Endodermal cell (in vitro differentiated cells): ENCODE results near the gene PLK5. TPM values are rescaled to one million over a fixed set of nuclear protein-coding genes. Genes with fewer than 3 reads are reported as not detected.

Source experiments
- DNase-seq: peaks from one replicate; pipeline ENCODE4 v3.0.0-alpha.2; 2017
- H3K27ac ChIP-seq: 2 replicates; pipeline ENCODE4 v1.5.1; 2013; ENCODE audit warnings: mild to moderate bottlenecking, low read depth, low read length, moderate library complexity
- H3K27me3 ChIP-seq: 2 replicates; pipeline ENCODE4 v1.6.1; 2013; ENCODE audit warnings: mild to moderate bottlenecking, low read length, moderate library complexity; ENCODE audit not compliant: insufficient read depth, control insufficient read depth, poor library complexity, severe bottlenecking
- H3K36me3 ChIP-seq: 2 replicates; pipeline ENCODE4 v1.7.0; 2013; ENCODE audit warnings: mild to moderate bottlenecking, low read length, moderate library complexity; ENCODE audit not compliant: control insufficient read depth, insufficient read depth
- H3K4me1 ChIP-seq: one replicate; pipeline ENCODE4 v1.7.0; 2013; ENCODE audit warnings: low read length; ENCODE audit not compliant: control insufficient read depth, insufficient read depth
- H3K4me3 ChIP-seq: 2 replicates; pipeline ENCODE4 v1.5.1; 2013; ENCODE audit warnings: mild to moderate bottlenecking, low read length, moderate library complexity
- H3K9ac ChIP-seq: 2 replicates; pipeline ENCODE4 v1.6.1; 2013; ENCODE audit warnings: mild to moderate bottlenecking, low read length, moderate library complexity; ENCODE audit not compliant: poor library complexity, severe bottlenecking; ENCODE audit errors: extremely low read depth
- H3K9me3 ChIP-seq: 2 replicates; pipeline ENCODE4 v1.6.1; 2013; ENCODE audit warnings: mild to moderate bottlenecking, low read length, moderate library complexity; ENCODE audit not compliant: control insufficient read depth
- H3K27ac Mint-ChIP-seq: 2 replicates; pipeline ENCODE4 v1.8.0; 2020; ENCODE audit warnings: mixed read lengths
- H3K27me3 Mint-ChIP-seq: 2 replicates; pipeline ENCODE4 v1.8.0; 2021; ENCODE audit warnings: mild to moderate bottlenecking, mixed read lengths; ENCODE audit not compliant: insufficient read depth
- H3K36me3 Mint-ChIP-seq: 2 replicates; pipeline ENCODE4 v1.8.0; 2020; ENCODE audit warnings: low read depth, mixed read lengths
- H3K4me1 Mint-ChIP-seq: 2 replicates; pipeline ENCODE4 v1.8.0; 2020; ENCODE audit warnings: mixed read lengths
- H3K4me3 Mint-ChIP-seq: 2 replicates; pipeline ENCODE4 v1.8.0; 2020; ENCODE audit warnings: mild to moderate bottlenecking, moderate library complexity, mixed read lengths
- H3K9me3 Mint-ChIP-seq: 2 replicates; pipeline ENCODE4 v1.8.0; 2020; ENCODE audit warnings: mild to moderate bottlenecking, mixed read lengths
- WGBS, 2 experiments: methylation state at CpG; one replicate each; pipeline versions ENCODE4 v1.1.5 to v1.1.7; 2013; ENCODE audit warnings: missing lambda C conversion rate in 2 of 2, mixed read lengths in 1 of 2; ENCODE audit not compliant: insufficient coverage in 1 of 2, insufficient read length in 1 of 2; 5-methylcytosine and 5-hydroxymethylcytosine counted together
- total RNA-seq, 2 donors: library from RNA; stranded (reverse); fragmentation: NEBNext Ultra II Directional in 1 of 2; extraction: Animal tissue kit (Norgen Biotek cat#: 25700) in 1 of 2; gene quantifications; 2 replicates in 1 of 2; 3 replicates in 1 of 2; pipeline ENCODE4 v1.2.1, GENCODE V29; 2021
- TF ChIP-seq, protein P1 (sequence below): fragments of 200-600 bp; sonication (generic); conservative IDR thresholded peaks from 2 replicates; pipeline ENCODE4 v1.5.0; 2021; ENCODE audit warnings: antibody characterized with exemption, mild to moderate bottlenecking

PLK5 gene
- total RNA-seq, 2 donors from 2014 or later: 0.48 TPM; not detected in 1

DNA sequence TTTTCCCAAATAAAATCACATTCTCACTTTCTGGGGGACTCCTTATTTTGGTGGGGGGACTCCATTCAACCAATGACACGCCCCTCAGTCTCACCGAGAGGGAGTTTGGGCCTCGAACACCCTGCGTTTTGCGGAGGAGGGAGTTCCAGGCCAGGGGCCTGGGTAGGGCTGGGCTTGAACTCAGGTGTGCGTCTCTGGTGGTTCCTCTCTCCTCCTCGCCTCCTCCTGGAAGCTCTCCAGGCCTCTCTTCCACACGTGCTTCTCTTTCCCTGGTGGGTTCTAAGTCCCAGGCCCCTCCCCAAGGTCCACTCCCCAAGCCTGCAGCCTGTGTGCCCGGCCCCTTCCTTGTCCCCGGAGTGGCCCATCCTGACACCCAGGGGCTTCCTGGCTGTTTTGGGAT, 29.5 kb downstream of the PLK5 start:
- Histone ChIP-seq H3K36me3 (peaks cover 19% of the 10 kb centered on the region), H3K9me3 (no peaks in the 10 kb centered on the region), H3K9ac (no peak overlapping the region), H3K4me1 (no peaks in the 10 kb centered on the region), H3K27me3 (no peaks in the 10 kb centered on the region), H3K4me3 (no peak overlapping the region), H3K27ac (no peak overlapping the region)
- H3K9me3 Mint-ChIP-seq: no peaks in the 10 kb centered on the region
- TF ChIP-seq, protein P1, sequence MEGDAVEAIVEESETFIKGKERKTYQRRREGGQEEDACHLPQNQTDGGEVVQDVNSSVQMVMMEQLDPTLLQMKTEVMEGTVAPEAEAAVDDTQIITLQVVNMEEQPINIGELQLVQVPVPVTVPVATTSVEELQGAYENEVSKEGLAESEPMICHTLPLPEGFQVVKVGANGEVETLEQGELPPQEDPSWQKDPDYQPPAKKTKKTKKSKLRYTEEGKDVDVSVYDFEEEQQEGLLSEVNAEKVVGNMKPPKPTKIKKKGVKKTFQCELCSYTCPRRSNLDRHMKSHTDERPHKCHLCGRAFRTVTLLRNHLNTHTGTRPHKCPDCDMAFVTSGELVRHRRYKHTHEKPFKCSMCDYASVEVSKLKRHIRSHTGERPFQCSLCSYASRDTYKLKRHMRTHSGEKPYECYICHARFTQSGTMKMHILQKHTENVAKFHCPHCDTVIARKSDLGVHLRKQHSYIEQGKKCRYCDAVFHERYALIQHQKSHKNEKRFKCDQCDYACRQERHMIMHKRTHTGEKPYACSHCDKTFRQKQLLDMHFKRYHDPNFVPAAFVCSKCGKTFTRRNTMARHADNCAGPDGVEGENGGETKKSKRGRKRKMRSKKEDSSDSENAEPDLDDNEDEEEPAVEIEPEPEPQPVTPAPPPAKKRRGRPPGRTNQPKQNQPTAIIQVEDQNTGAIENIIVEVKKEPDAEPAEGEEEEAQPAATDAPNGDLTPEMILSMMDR: no peak
- H3K27me3 Mint-ChIP-seq: no peaks in the 10 kb centered on the region
- no peak for DNase-seq
- no peaks in the 10 kb centered on the region for H3K4me1 Mint-ChIP-seq
- peaks cover 18% of the 10 kb centered on the region for H3K36me3 Mint-ChIP-seq
- H3K27ac Mint-ChIP-seq: no peak overlapping the region
- H3K4me3 Mint-ChIP-seq: no peak overlapping the region
- 90 to 93% methylated on average over 7 to 10 of the region's 10 CpGs for WGBS, 2 experiments

DNA sequence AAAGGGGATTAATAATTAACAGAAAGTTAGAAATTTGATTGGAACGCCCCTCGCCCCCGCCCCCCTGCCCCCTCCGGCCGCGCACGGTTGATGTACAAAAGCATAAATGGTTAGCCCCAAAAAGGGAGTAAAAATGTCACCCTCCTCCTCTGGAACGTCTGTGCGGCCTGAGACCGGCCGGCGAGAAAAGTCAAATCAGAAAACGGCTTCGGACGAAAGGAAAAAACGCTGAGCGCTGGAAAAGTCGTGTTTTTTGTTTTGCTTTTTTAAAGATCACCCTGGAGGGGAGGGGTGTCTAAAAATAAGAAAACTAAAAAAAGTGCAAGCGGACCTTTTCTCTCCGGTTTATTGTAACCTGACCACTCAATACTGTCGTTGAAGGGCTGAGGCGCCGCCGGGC, 31.1 kb downstream of the PLK5 start:
- Histone ChIP-seq H3K9ac (no peak overlapping the region), H3K4me3 (no peak overlapping the region), H3K9me3 (no peaks in the 10 kb centered on the region), H3K27ac (no peak overlapping the region), H3K4me1 (no peaks in the 10 kb centered on the region), H3K36me3 (peaks cover 30% of the 10 kb centered on the region), H3K27me3 (no peaks in the 10 kb centered on the region)
- WGBS, 2 experiments: 93 to 96% methylated on average over 17 to 24 of the region's 24 CpGs
- Mint-ChIP-seq H3K9me3 (no peaks in the 10 kb centered on the region), H3K27ac (no peak overlapping the region), H3K4me3 (no peak overlapping the region), H3K36me3 (peaks cover 21% of the 10 kb centered on the region), H3K4me1 (no peaks in the 10 kb centered on the region), H3K27me3 (no peaks in the 10 kb centered on the region)
- DNase-seq: no peak
- TF ChIP-seq, protein P1: no peak

DNA sequence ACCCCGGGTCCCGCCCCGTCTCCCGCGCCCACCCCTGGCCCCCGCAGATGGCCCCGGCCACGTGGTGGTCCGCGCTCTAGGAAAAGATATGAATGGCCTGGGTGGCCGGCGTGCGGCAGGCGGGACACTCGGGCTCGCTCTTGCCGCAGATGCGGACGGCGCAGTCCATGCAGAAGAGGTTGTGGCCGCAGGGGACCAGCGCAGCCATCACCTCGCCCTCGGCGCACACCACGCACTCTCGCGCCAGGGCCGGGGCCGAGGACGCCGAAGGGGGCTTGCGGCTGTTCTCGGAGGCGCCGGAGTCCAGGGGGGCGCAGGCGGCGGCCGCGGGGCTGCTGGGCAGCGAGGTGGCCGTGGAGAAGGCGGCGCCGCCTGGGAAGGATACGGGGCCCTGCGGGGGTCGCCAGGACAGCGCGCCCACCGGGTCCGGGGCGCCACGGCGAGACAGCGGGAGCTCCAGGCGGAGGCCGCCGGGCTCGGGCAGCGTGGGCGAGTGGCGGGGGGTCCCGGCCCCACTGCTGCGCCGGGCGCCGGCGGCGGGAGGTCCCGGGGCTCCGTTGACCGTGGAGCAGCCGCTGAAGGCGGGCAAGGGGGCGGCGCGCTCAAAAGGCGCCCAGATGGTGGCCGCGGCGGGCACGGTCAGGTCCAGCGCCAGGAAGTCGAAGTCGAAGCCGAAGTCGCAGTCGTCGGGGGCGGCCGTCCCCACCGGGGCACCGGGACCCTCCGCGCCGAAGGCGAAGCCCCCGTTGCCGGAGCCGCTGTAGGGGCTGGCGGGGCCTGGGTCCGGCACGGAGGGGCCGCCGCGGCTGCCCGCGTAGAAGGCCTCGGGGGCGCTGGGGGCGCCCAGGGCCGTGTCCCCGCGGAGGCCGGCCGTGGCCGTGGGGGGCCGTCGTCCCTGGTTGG, 31.9 kb downstream of the PLK5 start:
- no peak for DNase-seq
- TF ChIP-seq, protein P1: no peak
- WGBS, 2 experiments: 95% methylated on average over 60 to 121 of the region's 121 CpGs
- no peak overlapping the region for H3K27ac Mint-ChIP-seq
- no peak overlapping the region for H3K9ac ChIP-seq
- no peaks in the 10 kb centered on the region for H3K27me3 Mint-ChIP-seq
- no peak overlapping the region for H3K4me3 ChIP-seq
- H3K27ac ChIP-seq: no peak overlapping the region
- H3K4me1 ChIP-seq: no peaks in the 10 kb centered on the region
- no peaks in the 10 kb centered on the region for H3K9me3 Mint-ChIP-seq
- H3K27me3 ChIP-seq: no peaks in the 10 kb centered on the region
- no peak overlapping the region for H3K4me3 Mint-ChIP-seq
- H3K9me3 ChIP-seq: no peaks in the 10 kb centered on the region
- peaks cover 24% of the 10 kb centered on the region for H3K36me3 Mint-ChIP-seq
- peaks cover 37% of the 10 kb centered on the region for H3K36me3 ChIP-seq
- H3K4me1 Mint-ChIP-seq: no peaks in the 10 kb centered on the region
